ENCODE measurements around the gene PRKD1.

The PRKD1 gene

DNA sequence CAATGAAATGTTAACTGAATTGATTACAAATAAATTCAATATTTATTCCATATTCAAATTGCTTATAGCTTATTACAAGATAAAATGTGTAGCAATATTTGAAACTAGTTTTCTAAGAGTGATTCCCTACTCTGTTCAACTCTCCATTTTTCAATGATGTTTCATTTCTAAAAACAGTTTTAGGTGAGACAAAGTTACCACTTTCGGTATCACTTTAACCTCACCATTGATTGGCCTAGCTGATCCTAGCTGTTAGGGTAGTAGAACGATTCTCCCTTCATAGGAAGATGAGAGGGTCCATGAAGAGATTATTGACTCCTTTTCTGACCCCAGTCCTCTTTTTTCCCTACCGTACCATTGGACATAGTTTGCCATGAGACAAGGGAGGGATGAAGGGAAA is 373.3 kb downstream of the PRKD1 start:
- intact Hi-C loops (cut with micrococcal nuclease), result no loop called here
- Mint-ChIP-seq H3K4me3 (no peak overlapping the region), H3K9me3 (no peaks in the 10 kb centered on the region), H3K36me3 (ENCODE audit: low read depth) (no peaks in the 10 kb centered on the region), H3K27ac (no peak overlapping the region), H3K27me3 (no peaks in the 10 kb centered on the region), H3K4me1 (ENCODE audit: low read depth) (no peaks in the 10 kb centered on the region)

DNA sequence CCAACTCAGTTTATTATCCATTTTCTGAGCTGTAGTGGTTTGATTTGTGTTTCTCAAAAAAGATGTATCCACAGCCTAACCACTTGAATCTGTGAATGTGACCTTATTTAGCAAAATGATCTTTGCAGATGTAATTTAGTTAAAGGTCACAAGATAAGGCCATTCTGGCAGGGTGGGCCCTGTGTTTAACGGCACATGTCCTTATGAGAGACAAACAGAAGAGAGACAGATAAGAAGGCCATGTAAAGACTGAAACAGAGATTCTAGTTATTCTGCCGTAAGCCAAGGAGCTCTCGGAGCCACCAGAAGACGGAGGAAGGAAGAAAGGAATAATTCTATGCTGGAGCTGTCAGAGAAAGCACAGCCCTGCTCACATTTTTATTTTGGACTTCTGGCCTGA is 374.2 kb downstream of the PRKD1 start:
- intact Hi-C loops (cut with micrococcal nuclease), result no loop called here
- no peaks in the 10 kb centered on the region for H3K27me3 Mint-ChIP-seq
- no peaks in the 10 kb centered on the region for H3K9me3 Mint-ChIP-seq
- no peaks in the 10 kb centered on the region for H3K4me1 Mint-ChIP-seq (ENCODE audit: low read depth)
- H3K27ac Mint-ChIP-seq, result no peak overlapping the region
- H3K36me3 Mint-ChIP-seq (ENCODE audit: low read depth), result no peaks in the 10 kb centered on the region
- H3K4me3 Mint-ChIP-seq, result no peak overlapping the region

GRCh38 chr14:29548948-29549370 is 378.7 kb downstream of the PRKD1 start:
- Mint-ChIP-seq H3K36me3 (ENCODE audit: low read depth) (no peaks in the 10 kb centered on the region), H3K27ac (no peak overlapping the region), H3K4me3 (no peak overlapping the region), H3K9me3 (no peaks in the 10 kb centered on the region), H3K27me3 (no peaks in the 10 kb centered on the region), H3K4me1 (ENCODE audit: low read depth) (no peaks in the 10 kb centered on the region)
- intact Hi-C loops (cut with micrococcal nuclease), result loop anchor here (5.0 kb wide), 1 partner anchor 663 kb away; no protein-coding TSS in a partner anchor

GRCh38 chr14:29545714-29546113 is 381.9 kb downstream of the PRKD1 start:
- H3K4me3 Mint-ChIP-seq, result no peak overlapping the region
- H3K4me1 Mint-ChIP-seq (ENCODE audit: low read depth), result no peaks in the 10 kb centered on the region
- no peaks in the 10 kb centered on the region for H3K27me3 Mint-ChIP-seq
- intact Hi-C loops (cut with micrococcal nuclease), result loop anchor here (5.0 kb wide), 1 partner anchor 667 kb away; no protein-coding TSS in a partner anchor
- H3K9me3 Mint-ChIP-seq, result no peaks in the 10 kb centered on the region
- H3K27ac Mint-ChIP-seq, result no peak overlapping the region
- H3K36me3 Mint-ChIP-seq (ENCODE audit: low read depth), result no peaks in the 10 kb centered on the region

DNA sequence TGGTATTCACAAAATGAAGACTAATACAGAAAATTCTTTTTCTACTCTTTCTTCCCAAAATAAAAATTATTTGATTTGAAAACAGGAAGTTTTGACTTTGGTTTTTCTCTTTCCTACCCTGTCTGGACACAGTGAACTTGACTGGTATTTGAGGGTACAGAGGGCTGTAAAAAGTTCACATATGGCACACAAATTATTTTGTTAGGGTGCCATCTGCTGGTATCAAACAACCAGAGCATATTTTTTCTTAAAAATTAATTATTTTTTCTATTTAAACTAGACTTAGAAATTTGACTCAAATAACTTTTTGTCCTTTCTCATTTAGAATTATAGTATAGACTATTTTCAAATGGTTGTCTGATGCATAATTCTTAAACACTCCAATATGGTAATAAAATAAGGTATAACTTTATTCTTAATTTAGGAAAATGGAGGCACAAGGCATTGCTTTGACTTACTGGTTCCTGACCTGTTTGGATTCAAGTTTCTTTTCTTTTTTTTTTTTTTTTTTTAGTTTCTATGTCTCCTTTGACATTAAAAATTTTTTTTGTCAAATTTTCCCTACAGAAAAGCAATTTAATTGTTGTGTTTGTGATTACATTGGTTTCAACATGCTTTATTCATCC is 390.6 kb downstream of the PRKD1 start:
- H3K4me1 Mint-ChIP-seq (ENCODE audit: low read depth), result no peaks in the 10 kb centered on the region
- no peak overlapping the region for H3K4me3 Mint-ChIP-seq
- no peaks in the 10 kb centered on the region for H3K36me3 Mint-ChIP-seq (ENCODE audit: low read depth)
- H3K27ac Mint-ChIP-seq, result no peak overlapping the region
- no peaks in the 10 kb centered on the region for H3K27me3 Mint-ChIP-seq
- H3K9me3 Mint-ChIP-seq, result no peaks in the 10 kb centered on the region
- intact Hi-C loops (cut with micrococcal nuclease), result loop anchor here (5.0 kb wide), 1 partner anchor 785 kb away; no protein-coding TSS in a partner anchor

- no peaks in the 10 kb centered on the region for H3K9me3 Mint-ChIP-seq
- intact Hi-C loops (cut with micrococcal nuclease), result no loop called here
- H3K4me3 Mint-ChIP-seq, result no peak overlapping the region
- no peaks in the 10 kb centered on the region for H3K27me3 Mint-ChIP-seq
- H3K4me1 Mint-ChIP-seq (ENCODE audit: low read depth), result no peaks in the 10 kb centered on the region
- H3K27ac Mint-ChIP-seq, result no peak overlapping the region
- H3K36me3 Mint-ChIP-seq (ENCODE audit: low read depth), result no peaks in the 10 kb centered on the region
Observed at GRCh38 chr14:29529418-29529817, 398.2 kb downstream of the PRKD1 start.

DNA sequence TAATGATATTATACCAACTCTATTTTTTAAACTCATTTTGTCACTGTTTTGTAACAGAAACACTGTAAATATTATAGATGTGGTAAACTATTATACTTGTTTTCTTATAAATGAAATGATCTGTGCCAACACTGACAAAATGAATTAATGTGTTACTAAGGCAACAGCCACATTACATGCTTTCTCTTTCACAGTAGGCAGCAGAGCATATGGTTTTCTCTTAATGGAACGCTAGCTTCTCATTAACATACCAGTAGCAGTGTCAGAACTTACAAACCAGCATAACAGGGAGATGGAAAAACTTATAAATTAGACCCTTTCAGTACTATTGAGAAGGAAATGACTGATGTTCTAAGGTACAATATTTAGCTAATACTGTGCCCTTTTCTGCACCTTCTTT is 398.8 kb downstream of the PRKD1 start:
- intact Hi-C loops (cut with micrococcal nuclease), result no loop called here
- H3K9me3 Mint-ChIP-seq, result no peaks in the 10 kb centered on the region

DNA sequence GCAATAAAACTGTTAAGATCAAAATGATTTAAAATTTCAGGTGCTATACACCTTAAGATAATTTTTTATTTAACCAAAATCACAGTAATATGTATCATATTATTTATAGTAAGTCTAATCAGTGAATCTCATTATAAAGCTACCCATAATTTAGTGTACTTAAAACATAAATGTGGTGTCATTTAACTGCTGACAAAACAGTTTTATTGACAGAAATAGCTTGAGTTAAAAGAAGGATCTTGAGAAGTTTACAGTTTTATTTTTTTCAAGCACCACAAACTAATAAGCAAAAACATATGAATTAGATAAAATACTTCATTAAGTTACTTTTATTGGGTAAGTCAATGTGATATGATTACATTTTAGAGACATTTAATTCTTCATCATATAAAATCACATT is 400.4 kb downstream of the PRKD1 start:
- intact Hi-C loops (cut with micrococcal nuclease), result no loop called here
- Mint-ChIP-seq H3K9me3 (no peaks in the 10 kb centered on the region), H3K36me3 (ENCODE audit: low read depth) (no peaks in the 10 kb centered on the region), H3K4me3 (no peak overlapping the region), H3K27me3 (no peaks in the 10 kb centered on the region), H3K4me1 (ENCODE audit: low read depth) (no peaks in the 10 kb centered on the region), H3K27ac (no peak overlapping the region)

More for the DNA sequence above, 398.8 kb downstream of the PRKD1 start:
- H3K4me1 Mint-ChIP-seq (ENCODE audit: low read depth), result no peaks in the 10 kb centered on the region
- H3K36me3 Mint-ChIP-seq (ENCODE audit: low read depth), result no peaks in the 10 kb centered on the region
- H3K27ac Mint-ChIP-seq, result no peak overlapping the region
- no peaks in the 10 kb centered on the region for H3K27me3 Mint-ChIP-seq
- no peak overlapping the region for H3K4me3 Mint-ChIP-seq

All from dendritic cell treated with granulocyte-macrophage colony-stimulating factor and Interleukin-4, amounts not matched to agents 40 ng/mL and 50 ng/mL, for 4 days (primary cell).